ENCODE data around the gene SPRED1.
"Not testable (repeated sequence)": the region's sequence is repeated elsewhere in the genome, so short reads cannot be mapped to it uniquely, and the experiment has no call there.

The SPRED1 gene

DNA sequence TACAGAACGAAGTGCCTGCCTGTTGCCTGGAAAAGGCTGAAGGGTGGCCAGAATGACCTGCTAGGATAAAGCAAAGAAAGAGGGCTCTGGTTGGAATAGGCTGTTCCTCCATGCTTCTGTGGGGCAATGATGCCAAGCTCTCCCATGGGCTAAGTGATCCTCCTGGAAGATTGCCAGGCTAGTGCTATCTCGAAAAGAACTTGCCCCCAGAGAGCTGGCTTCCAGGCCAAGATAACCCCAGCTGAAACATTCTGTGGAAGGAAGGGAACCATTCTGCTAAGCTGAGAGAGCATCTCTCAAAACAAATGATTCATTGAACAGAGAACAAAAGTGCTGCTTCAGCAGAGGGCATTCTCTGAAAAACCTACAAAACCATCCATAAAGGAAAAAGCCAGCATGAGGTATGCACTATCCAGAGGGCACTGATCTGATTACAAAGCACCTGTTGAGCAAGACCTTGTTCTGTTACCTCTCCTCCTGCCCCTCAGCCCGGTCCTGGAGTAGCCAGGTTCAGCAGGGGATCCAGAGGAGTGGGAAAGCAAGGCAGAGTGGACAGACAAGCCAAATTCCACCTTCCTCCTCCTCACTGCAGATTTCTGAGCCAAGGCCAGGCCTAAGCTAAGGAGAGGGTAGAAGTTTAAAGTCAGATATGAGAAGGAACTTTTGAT is 31.9 kb upstream of the SPRED1 start:
- TF ChIP-seq ZNF274 (IDR thresholded peaks at IDR 0.05; ENCODE audit: low read depth, low read length), result no peak
- H3K4me3 ChIP-seq (ENCODE audit: low read length), result no peak overlapping the region

DNA sequence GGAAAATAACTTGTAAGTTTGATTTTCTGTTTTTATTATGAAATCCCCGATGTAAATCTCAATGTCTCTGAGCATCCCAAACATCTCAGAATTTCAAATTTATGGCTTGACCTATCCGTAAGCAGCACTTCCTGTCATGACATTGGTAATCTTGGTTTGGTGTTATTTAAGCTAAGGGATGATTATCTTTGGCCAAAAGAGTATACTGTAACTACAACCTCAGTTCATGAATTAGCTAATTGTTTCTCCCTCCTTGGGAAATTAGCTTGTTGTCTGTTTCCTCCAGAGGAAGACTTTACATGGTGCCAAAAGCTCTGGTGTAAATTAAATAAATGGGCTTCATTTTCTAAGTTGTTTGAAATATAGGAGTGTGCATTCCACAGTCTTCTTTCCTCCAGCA is 28.1 kb upstream of the SPRED1 start:
- H3K4me3 ChIP-seq (ENCODE audit: low read length), result no peak overlapping the region
- no peak for TF ChIP-seq ZNF274 (IDR thresholded peaks at IDR 0.05; ENCODE audit: low read depth, low read length)

DNA sequence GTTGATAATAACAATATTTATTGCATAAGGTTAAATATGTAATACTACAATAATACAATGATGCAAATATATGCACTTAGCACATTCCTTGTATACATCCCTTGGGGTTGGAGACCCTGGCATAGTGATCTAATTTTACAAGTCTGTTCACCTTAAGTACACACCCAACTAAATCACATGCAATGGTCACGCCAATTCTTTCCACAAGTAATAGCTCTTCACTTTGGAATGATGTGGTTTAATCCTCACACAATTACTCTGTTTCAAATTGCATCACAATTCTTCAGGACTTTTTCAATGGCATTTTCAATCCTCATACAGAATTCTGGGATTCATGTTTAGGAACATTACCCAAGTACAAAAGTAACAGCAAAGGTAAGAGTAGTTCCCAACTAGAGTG is 27.3 kb upstream of the SPRED1 start:
- TF ChIP-seq ZNF274 (IDR thresholded peaks at IDR 0.05; ENCODE audit: low read depth, low read length), result no peak
- H3K4me3 ChIP-seq (ENCODE audit: low read length), result no peak overlapping the region

DNA sequence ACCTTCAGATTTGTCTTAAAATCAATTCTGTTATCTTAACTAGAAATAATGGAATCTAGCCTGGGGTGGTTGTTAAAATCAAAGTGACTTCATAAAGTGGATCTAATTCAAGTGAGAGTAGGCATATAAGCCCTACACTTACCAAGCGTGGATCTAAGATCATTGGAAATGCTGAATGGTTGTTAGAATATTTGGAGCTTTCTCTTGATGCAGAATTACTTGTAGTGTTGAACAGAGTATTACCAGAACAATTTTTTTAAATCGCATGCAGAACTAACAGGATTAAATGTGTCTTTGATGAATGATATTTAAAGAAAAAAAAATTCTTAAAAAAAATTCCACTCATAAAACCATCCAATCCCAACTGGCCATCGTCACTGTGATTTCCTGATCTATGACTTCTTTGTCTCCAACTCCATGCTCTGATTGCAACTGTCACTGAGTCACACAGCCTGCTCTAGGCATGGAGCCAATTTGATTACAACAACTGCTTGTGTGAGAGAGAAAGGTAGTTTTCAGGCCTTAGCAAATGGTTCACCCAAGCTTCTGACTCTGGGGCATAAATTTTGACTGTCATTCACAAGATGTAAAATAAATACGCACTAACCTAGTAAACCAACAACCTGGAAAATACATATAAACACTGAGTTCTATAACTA is 25.9 kb upstream of the SPRED1 start:
- no peak for TF ChIP-seq ZNF274 (IDR thresholded peaks at IDR 0.05; ENCODE audit: low read depth, low read length)
- no peak overlapping the region for H3K4me3 ChIP-seq (ENCODE audit: low read length)

DNA sequence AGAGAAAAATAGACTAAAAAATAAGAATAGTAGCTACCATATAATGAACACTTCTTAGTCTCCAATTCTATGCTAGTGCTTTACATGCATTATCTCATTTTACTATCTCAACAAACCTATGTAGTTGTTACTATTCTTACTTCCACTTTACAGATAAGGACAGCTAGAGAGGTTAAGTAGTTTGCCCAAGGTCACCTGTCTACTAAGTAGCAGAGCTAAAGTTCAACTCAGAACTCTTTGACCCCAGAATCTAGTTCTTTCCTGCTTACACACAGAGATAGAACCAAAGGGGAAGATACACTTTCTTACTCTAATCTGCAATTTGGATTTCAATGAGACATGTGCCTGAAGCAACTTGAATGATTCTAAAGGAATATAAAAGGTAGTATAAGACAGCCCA is 24.7 kb upstream of the SPRED1 start:
- H3K4me3 ChIP-seq (ENCODE audit: low read length), result no peak overlapping the region
- TF ChIP-seq ZNF274 (IDR thresholded peaks at IDR 0.05; ENCODE audit: low read depth, low read length), result no peak

DNA sequence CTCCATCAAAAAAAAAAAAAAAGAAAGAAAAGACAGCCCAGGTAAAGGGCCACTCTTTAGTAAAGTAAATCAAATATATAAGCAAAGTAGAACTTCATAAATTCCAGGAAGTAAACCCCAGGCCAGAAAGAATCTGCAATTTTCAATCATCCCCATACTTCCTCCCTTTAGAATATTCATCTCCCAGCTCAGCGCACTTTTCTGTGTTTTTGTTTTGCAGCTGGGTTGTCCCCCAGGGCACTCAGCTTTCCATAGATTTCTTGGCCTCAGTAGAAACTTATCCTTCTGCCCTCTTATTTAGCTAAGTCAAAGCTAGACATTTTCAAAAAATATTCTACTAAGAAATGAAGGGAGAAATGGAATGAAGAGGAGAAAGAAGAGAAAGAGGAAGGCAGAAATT is 24.0 kb upstream of the SPRED1 start:
- H3K4me3 ChIP-seq (ENCODE audit: low read length), result no peak overlapping the region
- TF ChIP-seq ZNF274 (IDR thresholded peaks at IDR 0.05; ENCODE audit: low read depth, low read length), result no peak

DNA sequence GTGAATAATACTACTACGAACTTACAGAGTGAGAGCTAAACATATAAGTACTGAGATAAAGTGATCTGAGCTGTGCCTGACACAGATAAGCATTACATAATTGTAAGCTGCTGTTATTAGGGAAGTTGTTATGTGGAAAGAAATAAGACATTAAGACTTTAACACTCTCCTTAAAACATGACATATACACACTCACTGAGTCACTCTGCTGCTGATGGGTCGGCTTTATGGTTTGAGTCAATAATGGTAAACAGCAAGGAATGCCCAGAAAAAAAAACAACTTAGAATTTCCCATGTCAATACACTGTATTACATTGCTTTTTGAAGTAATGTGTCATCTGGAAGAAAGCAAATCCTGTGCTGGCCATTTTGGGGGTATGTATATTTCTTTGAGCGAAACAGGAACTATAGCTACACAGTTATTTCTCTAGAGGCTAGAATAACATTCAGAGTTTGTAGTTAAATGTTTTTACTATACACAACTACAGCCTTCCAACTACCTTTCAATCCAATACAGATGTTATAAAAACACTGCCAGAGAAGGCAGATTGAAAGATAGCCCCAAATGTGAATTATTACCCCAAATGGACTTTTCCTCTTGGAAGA is 22.8 kb upstream of the SPRED1 start:
- TF ChIP-seq ZNF274 (IDR thresholded peaks at IDR 0.05; ENCODE audit: low read depth, low read length), result no peak
- H3K4me3 ChIP-seq (ENCODE audit: low read length), result no peak overlapping the region

DNA sequence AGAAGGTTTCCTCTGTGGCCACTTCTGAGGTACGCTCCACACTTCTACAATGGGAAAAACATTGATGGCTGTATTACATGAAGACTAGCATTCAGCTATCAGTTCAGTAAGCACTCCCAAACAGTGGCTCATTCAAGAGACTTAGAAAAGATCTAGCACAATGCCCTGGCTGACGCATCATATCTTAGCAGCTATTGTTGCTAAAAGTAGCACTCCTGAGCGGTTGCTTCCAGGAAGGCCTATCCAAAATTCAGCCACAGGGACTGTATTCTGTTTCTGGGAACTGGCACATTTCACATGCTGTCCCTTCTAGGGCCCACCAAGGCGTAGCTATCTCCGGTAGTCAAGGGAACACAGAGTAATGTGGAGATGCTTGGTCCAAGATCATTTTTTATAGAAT is 21.2 kb upstream of the SPRED1 start:
- TF ChIP-seq ZNF274 (IDR thresholded peaks at IDR 0.05; ENCODE audit: low read depth, low read length), result no peak
- H3K4me3 ChIP-seq (ENCODE audit: low read length), result no peak overlapping the region

DNA sequence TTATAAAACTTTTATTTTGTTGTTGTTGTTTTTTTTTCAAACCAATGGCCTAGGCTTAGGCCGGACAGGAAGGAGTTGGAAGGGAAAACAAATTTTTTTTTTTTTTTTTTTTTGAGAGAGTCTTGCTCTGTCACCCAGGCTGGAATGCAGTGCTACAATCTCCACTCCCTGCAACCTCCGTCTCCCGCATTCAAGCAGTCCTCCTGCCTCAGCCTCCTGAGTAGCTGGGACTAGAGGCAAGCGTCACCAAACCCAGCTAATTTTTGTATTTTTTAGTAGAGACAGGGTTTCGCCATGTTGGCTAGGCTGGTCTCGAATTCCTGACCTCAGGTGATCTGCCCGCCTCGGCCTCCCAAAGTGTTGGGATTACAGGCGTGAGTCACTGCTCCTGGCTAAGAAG is 15.6 kb upstream of the SPRED1 start:
- H3K4me3 ChIP-seq (ENCODE audit: low read length), result not testable (repeated sequence)

DNA sequence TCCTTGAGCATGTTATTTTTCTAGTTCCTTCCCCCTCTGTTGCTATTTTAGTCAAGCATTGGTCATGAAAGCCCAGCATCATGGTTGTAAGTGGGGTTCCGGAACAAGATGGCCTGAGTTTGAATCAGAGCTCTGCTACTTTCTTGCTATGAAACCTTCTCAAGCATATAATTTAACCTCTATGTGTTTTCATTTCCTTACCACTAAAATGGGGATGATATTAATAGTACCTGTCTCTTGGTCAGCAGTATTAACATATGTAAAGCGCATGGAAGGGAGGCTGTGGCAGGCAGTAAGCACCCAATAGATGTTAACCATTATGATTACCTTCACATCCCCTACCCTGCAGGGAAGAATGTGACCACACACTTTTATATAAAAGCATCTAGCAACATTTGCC is 14.3 kb upstream of the SPRED1 start:
- no peak for TF ChIP-seq ZNF274 (IDR thresholded peaks at IDR 0.05; ENCODE audit: low read depth, low read length)
- no peak overlapping the region for H3K4me3 ChIP-seq (ENCODE audit: low read length)

DNA sequence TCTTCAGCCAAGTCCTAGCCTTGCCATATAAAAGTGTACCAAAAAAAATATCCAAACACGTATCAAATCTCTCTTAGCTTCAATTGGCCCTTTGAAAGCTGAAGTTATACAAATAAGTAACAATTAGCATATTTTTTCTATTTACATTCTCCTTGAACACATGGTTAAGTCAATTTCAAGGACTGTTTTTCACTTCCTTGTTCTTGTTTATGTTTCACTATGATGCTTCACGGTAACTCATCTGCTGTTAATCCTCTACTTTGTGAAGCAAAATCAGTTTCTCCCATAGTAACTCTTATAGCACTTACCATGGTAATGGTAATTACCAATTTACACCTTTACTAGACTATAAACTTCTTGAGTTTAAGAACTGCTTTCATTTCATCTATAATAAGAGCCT is 10.6 kb upstream of the SPRED1 start:
- no peak overlapping the region for H3K4me3 ChIP-seq (ENCODE audit: low read length)
- no peak for TF ChIP-seq ZNF274 (IDR thresholded peaks at IDR 0.05; ENCODE audit: low read depth, low read length)

DNA sequence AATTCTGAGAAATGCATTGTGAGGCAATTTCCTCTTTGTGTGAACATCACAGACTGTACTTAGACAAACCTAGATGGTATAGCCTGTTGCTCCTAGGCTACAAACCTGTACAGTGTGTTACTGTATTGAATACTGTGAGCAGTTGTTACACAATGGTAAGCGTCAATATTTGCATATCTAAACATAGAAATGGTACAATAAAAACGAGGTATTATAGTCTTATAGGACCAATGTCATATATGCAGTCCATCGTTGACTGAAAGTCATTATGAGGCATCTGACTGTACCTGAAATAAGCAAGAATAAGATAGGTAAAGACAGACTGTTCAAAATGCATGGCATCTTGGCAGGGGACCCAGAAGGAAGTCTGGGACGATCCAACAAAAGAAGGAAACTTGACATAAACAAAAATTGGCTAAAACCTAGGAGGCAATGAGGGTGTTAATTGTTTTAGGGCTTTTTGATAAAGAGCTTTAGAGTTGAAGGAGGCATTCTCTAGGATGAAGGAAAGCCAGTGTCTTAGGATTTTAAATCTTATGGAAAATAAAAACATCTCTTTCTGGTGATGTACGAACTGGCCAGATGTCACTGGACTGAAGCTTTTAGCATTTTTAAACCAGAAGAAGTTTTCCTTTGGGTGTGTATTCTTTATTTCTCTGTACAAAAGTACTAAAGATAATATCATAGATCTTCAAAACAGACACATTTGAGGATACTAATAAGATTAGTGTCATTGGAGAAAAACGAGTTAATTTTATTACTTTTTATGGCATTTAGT is 9.2 kb upstream of the SPRED1 start:
- no peak for TF ChIP-seq ZNF274 (IDR thresholded peaks at IDR 0.05; ENCODE audit: low read depth, low read length)

DNA sequence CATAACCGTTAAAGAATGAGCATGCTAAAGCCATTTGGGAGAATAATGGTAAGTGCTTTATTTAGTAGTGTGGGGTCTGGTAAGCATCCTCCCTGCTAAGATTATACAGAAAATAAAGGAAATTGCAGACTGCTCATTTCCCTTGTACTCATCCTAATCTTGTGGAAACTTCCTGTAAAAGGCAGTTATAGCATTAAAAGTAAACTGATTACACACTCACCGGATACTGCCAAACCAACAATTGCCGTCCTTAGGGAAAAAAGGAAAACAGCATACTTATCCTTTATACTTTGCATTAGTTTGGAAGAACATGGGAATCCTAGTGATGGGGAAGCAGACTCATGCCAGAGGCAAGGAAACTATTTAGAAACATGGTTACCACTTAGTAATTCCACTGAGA is 5.3 kb upstream of the SPRED1 start:
- H3K4me3 ChIP-seq (ENCODE audit: low read length), result no peak overlapping the region
- TF ChIP-seq ZNF274 (IDR thresholded peaks at IDR 0.05; ENCODE audit: low read depth, low read length), result no peak

More for the DNA sequence above, 9.2 kb upstream of the SPRED1 start:
- H3K4me3 ChIP-seq (ENCODE audit: low read length), result no peak overlapping the region

DNA sequence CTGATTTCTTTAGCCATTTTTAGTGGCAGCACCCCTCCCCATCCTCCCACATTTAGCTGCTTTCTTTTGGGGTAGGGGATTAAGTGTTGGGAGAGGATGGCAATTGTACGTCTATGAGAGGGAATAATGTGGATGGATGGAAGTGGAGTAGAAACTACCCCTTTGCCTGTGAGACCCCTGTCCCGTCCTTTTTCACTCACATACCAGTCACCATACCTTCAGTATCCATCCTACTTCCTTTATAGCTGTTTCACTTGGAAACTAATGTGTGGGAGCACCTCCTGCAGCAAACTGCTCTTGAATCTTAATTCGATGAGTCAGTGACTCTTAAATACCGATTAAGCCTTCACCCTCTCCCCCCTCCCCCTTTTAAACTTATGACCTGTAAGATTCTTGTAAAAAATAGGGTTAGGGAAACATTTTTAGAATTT is 730 bp downstream of the SPRED1 start:
- no peak for TF ChIP-seq ZNF274 (IDR thresholded peaks at IDR 0.05; ENCODE audit: low read depth, low read length)
- peak overlapping the region; percentile 79 for H3K4me3 ChIP-seq (ENCODE audit: low read length)
